OCI-LY1 (cell line): ENCODE results near the gene DTNBP1.

Experiments
- CTCF ChIP-seq: fragments of 200-600 bp; sonication (generic), shearing (Covaris generic); IDR thresholded peaks from 2 replicates; pipeline ENCODE4 v1.5.1; 2017; ENCODE audit warnings: mild to moderate bottlenecking, antibody characterized with exemption, low read length, moderate library complexity, mixed read lengths
- EZH2 ChIP-seq: fragments of 200-600 bp; sonication (generic), shearing (Covaris generic); IDR thresholded peaks from 2 replicates; pipeline ENCODE4 v1.8.0; 2017; ENCODE audit warnings: borderline replicate concordance, mixed run types, mild to moderate bottlenecking, antibody characterized with exemption, low read length, moderate library complexity, mixed read lengths

GRCh38 chr6:15585760-15586214 is 77.0 kb downstream of the DTNBP1 start:
- TF ChIP-seq CTCF, result no peak
- TF ChIP-seq EZH2, result no peak
